OCI-LY3 (cell line): ENCODE data around the gene SRGAP2B.
"Not testable (repeated sequence)": the region's sequence is repeated elsewhere in the genome, so short reads cannot be mapped to it uniquely, and the experiment has no call there.

ENCODE experiments used
- H2AFZ ChIP-seq: fragments of 200-600, 300-600 bp; shearing (Covaris generic); 2 replicates; pipeline ENCODE4 v1.6.0; 2014; ENCODE audit warnings: antibody characterized with exemption, low read depth, low read length
- H3K27ac ChIP-seq: fragments of 200-600, 300-600 bp; sonication (generic); 2 replicates; pipeline ENCODE4 v1.5.1; 2014; ENCODE audit warnings: mild to moderate bottlenecking, low read length, moderate library complexity, mixed read lengths
- H3K27me3 ChIP-seq: fragments of 200-600, 300-600 bp; sonication (generic); 2 replicates; pipeline ENCODE4 v1.6.1; 2014; ENCODE audit warnings: low read depth, low read length, mixed read lengths
- H3K36me3 ChIP-seq: fragments of 200-600, 300-600 bp; sonication (generic); replicated peaks from 2 replicates; pipeline ENCODE3; 2014; ENCODE audit warnings: low read depth, low read length, mixed read lengths
- H3K4me1 ChIP-seq: fragments of 300-600, 200-600 bp; sonication (generic); 2 replicates; pipeline ENCODE4 v1.6.1; 2014; ENCODE audit warnings: low read length, mixed read lengths
- H3K4me2 ChIP-seq: fragments of 200-600, 300-600 bp; sonication (generic); 2 replicates; pipeline ENCODE4 v1.6.1; 2014; ENCODE audit warnings: low read length, mixed read lengths
- H3K4me3 ChIP-seq: fragments of 300-600, 200-600 bp; sonication (generic); 2 replicates; pipeline ENCODE4 v1.5.1; 2014; ENCODE audit warnings: antibody characterized with exemption, mild to moderate bottlenecking, low read length, moderate library complexity
- H3K79me2 ChIP-seq: fragments of 300-600, 200-600 bp; shearing (Covaris generic); 2 replicates; pipeline ENCODE4 v1.6.1; 2014; ENCODE audit warnings: mild to moderate bottlenecking, low read length, mixed read lengths
- H3K9ac ChIP-seq: fragments of 300-600, 200-600 bp; shearing (Covaris generic); 2 replicates; pipeline ENCODE4 v1.6.0; 2014; ENCODE audit warnings: mild to moderate bottlenecking, low read length, moderate library complexity
- H3K9me3 ChIP-seq: fragments of 200-600, 300-600 bp; shearing (Covaris generic); 2 replicates; pipeline ENCODE4 v1.6.1; 2014; ENCODE audit warnings: low read length, mixed read lengths; ENCODE audit not compliant: insufficient read depth
- H4K20me1 ChIP-seq: fragments of 200-600, 300-600 bp; sonication (generic); 2 replicates; pipeline ENCODE4 v1.6.1; 2016; ENCODE audit warnings: low read length, mixed read lengths; ENCODE audit not compliant: insufficient read depth

Gene SRGAP2B

GRCh38 chr1:144918027-144918603 lies 177.0 kb downstream of the SRGAP2B start:
- not testable (repeated sequence) for H3K27ac ChIP-seq, H3K9me3 ChIP-seq, H3K9ac ChIP-seq, H2AFZ ChIP-seq, H3K4me1 ChIP-seq, H3K4me3 ChIP-seq, H3K79me2 ChIP-seq, H3K4me2 ChIP-seq, H4K20me1 ChIP-seq, H3K27me3 ChIP-seq, H3K36me3 ChIP-seq

GRCh38 chr1:144917154-144918026 lies 177.7 kb downstream of the SRGAP2B start:
- H3K4me3 ChIP-seq, H3K36me3 ChIP-seq, H3K4me2 ChIP-seq, H4K20me1 ChIP-seq, H3K27me3 ChIP-seq, H3K4me1 ChIP-seq, H3K9ac ChIP-seq, H3K27ac ChIP-seq, H3K9me3 ChIP-seq, H2AFZ ChIP-seq, H3K79me2 ChIP-seq: not testable (repeated sequence)

GRCh38 chr1:144913977-144914734 lies 181.0 kb downstream of the SRGAP2B start:
- H4K20me1 ChIP-seq, H3K79me2 ChIP-seq, H3K4me3 ChIP-seq, H3K9me3 ChIP-seq, H3K36me3 ChIP-seq, H3K4me2 ChIP-seq, H3K27me3 ChIP-seq, H3K9ac ChIP-seq, H3K27ac ChIP-seq, H3K4me1 ChIP-seq, H2AFZ ChIP-seq: not testable (repeated sequence)

- H3K27ac ChIP-seq, H3K4me3 ChIP-seq, H3K9ac ChIP-seq, H3K4me1 ChIP-seq, H2AFZ ChIP-seq, H3K36me3 ChIP-seq, H3K79me2 ChIP-seq, H4K20me1 ChIP-seq, H3K27me3 ChIP-seq, H3K4me2 ChIP-seq, H3K9me3 ChIP-seq: not testable (repeated sequence)
These were observed 181.7 kb downstream of the SRGAP2B start for GRCh38 chr1:144913458-144913857.

- not testable (repeated sequence) for H3K4me1 ChIP-seq, H3K9ac ChIP-seq
These were observed 184.4 kb downstream of the SRGAP2B start for GRCh38 chr1:144910729-144911128.

GRCh38 chr1:144900841-144901240 lies 194.3 kb downstream of the SRGAP2B start:
- H3K79me2 ChIP-seq, H3K27me3 ChIP-seq, H3K4me2 ChIP-seq: not testable (repeated sequence)

More at GRCh38 chr1:144910729-144911128, 184.4 kb downstream of the SRGAP2B start:
- H4K20me1 ChIP-seq, H3K36me3 ChIP-seq, H3K4me3 ChIP-seq, H3K27ac ChIP-seq, H3K4me2 ChIP-seq, H2AFZ ChIP-seq, H3K79me2 ChIP-seq, H3K27me3 ChIP-seq, H3K9me3 ChIP-seq: not testable (repeated sequence)

GRCh38 chr1:144894454-144895201 lies 200.5 kb downstream of the SRGAP2B start:
- not testable (repeated sequence) for H3K4me3 ChIP-seq, H3K9me3 ChIP-seq, H4K20me1 ChIP-seq, H3K27ac ChIP-seq, H3K79me2 ChIP-seq, H2AFZ ChIP-seq, H3K36me3 ChIP-seq, H3K27me3 ChIP-seq, H3K4me1 ChIP-seq, H3K9ac ChIP-seq, H3K4me2 ChIP-seq

More at GRCh38 chr1:144900841-144901240, 194.3 kb downstream of the SRGAP2B start:
- not testable (repeated sequence) for H3K4me3 ChIP-seq, H3K36me3 ChIP-seq, H4K20me1 ChIP-seq, H3K27ac ChIP-seq, H3K9me3 ChIP-seq, H3K4me1 ChIP-seq, H3K9ac ChIP-seq, H2AFZ ChIP-seq

- not testable (repeated sequence) for H3K9ac ChIP-seq, H3K4me3 ChIP-seq, H2AFZ ChIP-seq, H3K27me3 ChIP-seq, H3K79me2 ChIP-seq, H3K36me3 ChIP-seq, H3K27ac ChIP-seq, H3K4me1 ChIP-seq, H3K9me3 ChIP-seq, H4K20me1 ChIP-seq, H3K4me2 ChIP-seq
These were observed 201.3 kb downstream of the SRGAP2B start for GRCh38 chr1:144893710-144894438.
